Esophagus muscularis mucosa (tissue), 4 donors: Measurements from ENCODE around the gene RBMS1.

Experiments
- CTCF ChIP-seq, 3 experiments: fragments of 200-600 bp in 2 of 3; fragments of 450-650 bp in 1 of 3; sonication (generic) in 2 of 3; IDR thresholded peaks; one replicate each; pipeline ENCODE4 v1.5.1; 2017 to 2019; ENCODE audit warnings: antibody characterized with exemption in 3 of 3, mild to moderate bottlenecking in 2 of 3, moderate library complexity in 1 of 3
- EP300 ChIP-seq: sonication (generic); formaldehyde crosslinking; IDR thresholded peaks from one replicate; pipeline ENCODE4 v1.6.1; 2017; ENCODE audit warnings: antibody characterized with exemption
- POLR2A ChIP-seq: fragments of 450-650 bp; IDR thresholded peaks from one replicate; pipeline ENCODE4 v1.6.1; 2017; ENCODE audit warnings: antibody characterized with exemption, moderate library complexity, mild to moderate bottlenecking, low read depth
- POLR2AphosphoS5 ChIP-seq, 2 donors: sonication (generic); formaldehyde crosslinking; IDR thresholded peaks; one replicate each; pipeline ENCODE4 v1.6.1; 2017; ENCODE audit warnings: antibody characterized with exemption in 2 of 2

- TF ChIP-seq POLR2A (no peak), POLR2AphosphoS5 (IDR thresholded peaks at IDR 0.05) (no peak), CTCF (IDR thresholded peaks at IDR 0.05) (no peak), EP300 (no peak)
Measured at GRCh38 chr2:160266037-160266551, 227.5 kb downstream of the RBMS1 start.
